ENCODE measurements around the gene EZH1.

GRCh38 chr17:42744283-42744805 lies 496 bp downstream of the EZH1 start:
- no peak for TF ChIP-seq CTCF (IDR thresholded peaks at IDR 0.05)
- no peak for TF ChIP-seq EP300 (IDR thresholded peaks at IDR 0.05)
- TF ChIP-seq POLR2A (IDR thresholded peaks at IDR 0.05) = no peak

Measured in upper lobe of left lung (tissue), 4 donors.